ENCODE measurements around the gene KLK6.

Gene KLK6

DNA sequence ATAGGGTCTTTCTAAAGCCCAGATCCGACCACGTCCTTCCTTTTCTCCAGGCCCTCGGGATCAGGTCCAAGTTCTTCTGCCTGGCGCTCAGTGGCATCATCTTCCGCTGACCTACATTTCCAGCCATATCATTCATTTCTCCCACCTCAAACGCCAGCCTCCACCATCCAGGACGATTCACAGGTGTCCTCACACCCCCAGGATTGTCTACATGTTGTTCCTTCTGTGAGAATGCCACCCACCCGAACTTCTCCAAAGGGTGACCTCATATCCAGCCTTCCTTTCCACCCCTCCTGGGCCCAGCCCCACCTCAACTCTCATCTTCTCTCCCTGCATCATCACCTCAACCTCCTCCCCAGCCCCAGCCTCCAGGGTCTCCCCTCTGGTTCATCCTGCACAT, 11.8 kb downstream of the KLK6 start:
- Histone ChIP-seq H3K9me3 (ENCODE audit: control extremely low read depth in 1 of 5, control insufficient read depth in 4 of 5, insufficient read depth in 2 of 5, low read depth in 1 of 5, low read length in 4 of 5) (peaks cover 0 to 4% (median 0%) of the 10 kb centered on the region in 5 experiments), H3K27ac (ENCODE audit: insufficient read depth in 1 of 2, low read depth in 1 of 2, low read length in 2 of 2, poor library complexity in 1 of 2, severe bottlenecking in 2 of 2) (no peak overlapping the region), H3K4me3 (ENCODE audit: control insufficient read depth in 1 of 7, extremely low read depth in 1 of 7, insufficient read depth in 4 of 7, low read depth in 2 of 7, low read length in 6 of 7) (no peak overlapping the region), H3K27me3 (replicated peaks in 2 of 5; ENCODE audit: control insufficient read depth in 4 of 5, insufficient read depth in 5 of 5, low read length in 4 of 5) (peaks cover 0 to 36% (median 2%) of the 10 kb centered on the region in 5 experiments), H3K36me3 (ENCODE audit: control insufficient read depth in 4 of 4, insufficient read depth in 4 of 4, low read length in 3 of 4) (no peaks in the 10 kb centered on the region), H3K4me1 (ENCODE audit: control extremely low read depth in 1 of 4, control insufficient read depth in 4 of 4, insufficient read depth in 4 of 4, low read length in 3 of 4) (no peaks in the 10 kb centered on the region)
- CTCF ChIA-PET = no interaction called here
- 68% methylated on average over 8 of the region's 8 CpGs for WGBS (ENCODE audit: insufficient coverage)
- POLR2A ChIA-PET = no interaction called here
- DNase-seq = no peak

DNA sequence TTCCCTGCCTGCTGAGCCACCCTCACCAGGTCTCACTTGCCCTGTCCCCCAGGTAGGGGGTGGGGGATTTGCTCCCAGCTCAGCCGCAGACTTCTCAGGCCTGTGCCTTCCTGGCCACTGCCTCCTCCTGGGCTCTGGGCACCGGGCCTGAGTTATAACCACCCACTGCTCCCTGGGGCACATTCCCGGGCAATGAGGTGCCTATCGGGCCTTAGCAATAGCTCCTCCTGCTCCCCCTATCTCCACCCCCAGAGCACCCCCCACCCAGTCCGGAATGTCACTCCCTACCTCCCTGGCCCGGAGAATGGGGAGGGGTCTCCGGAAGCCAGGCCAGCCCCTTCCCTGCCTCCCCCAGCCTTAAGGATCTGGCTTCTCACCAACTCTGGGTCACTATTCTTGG, 16.5 kb downstream of the KLK6 start, which contains the start of gene KLK5:
TSS of gene KLK5 (minus strand) at position 129 of the 400 bp plus-strand sequence. CDS start 381 bp downstream, outside the sequence.
- Histone ChIP-seq H3K27me3 (replicated peaks in 2 of 5; ENCODE audit: control insufficient read depth in 4 of 5, insufficient read depth in 5 of 5, low read length in 4 of 5) (peaks cover 0 to 47% (median 2%) of the 10 kb centered on the region in 5 experiments), H3K9me3 (ENCODE audit: control extremely low read depth in 1 of 5, control insufficient read depth in 4 of 5, insufficient read depth in 2 of 5, low read depth in 1 of 5, low read length in 4 of 5) (no peaks in the 10 kb centered on the region), H3K36me3 (ENCODE audit: control insufficient read depth in 4 of 4, insufficient read depth in 4 of 4, low read length in 3 of 4) (no peaks in the 10 kb centered on the region), H3K27ac (ENCODE audit: insufficient read depth in 1 of 2, low read depth in 1 of 2, low read length in 2 of 2, poor library complexity in 1 of 2, severe bottlenecking in 2 of 2) (no peak within 1 kb of the TSS), H3K4me3 (ENCODE audit: control insufficient read depth in 1 of 7, extremely low read depth in 1 of 7, insufficient read depth in 4 of 7, low read depth in 2 of 7, low read length in 6 of 7) (no peak within 1 kb of the TSS), H3K4me1 (ENCODE audit: control extremely low read depth in 1 of 4, control insufficient read depth in 4 of 4, insufficient read depth in 4 of 4, low read length in 3 of 4) (no peaks in the 10 kb centered on the region)
- 21% methylated on average over 7 of the region's 7 CpGs for WGBS (ENCODE audit: insufficient coverage)
- DNase-seq = no peak
- ChIA-PET CTCF (no interaction called here), POLR2A (no interaction called here)

DNA sequence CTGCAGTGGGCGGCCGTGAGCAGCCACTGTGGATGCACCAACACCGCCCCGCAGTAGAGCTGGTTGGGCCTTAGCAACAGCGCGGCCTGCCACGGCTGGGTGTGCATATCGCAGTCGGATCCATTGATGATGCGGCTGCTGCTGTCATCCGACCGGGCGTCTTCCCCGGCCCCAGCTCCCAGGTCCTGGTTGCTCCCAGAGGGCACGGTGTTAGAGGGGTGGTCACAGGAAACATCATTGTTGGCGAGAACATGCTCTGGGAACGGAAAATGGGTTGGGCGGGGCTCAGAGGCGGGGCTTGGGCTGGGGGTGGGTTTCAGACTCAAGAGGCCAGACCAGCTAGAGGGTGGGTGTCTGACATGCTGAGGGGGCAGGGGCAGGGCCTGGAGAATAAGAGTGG, 19.5 kb downstream of the KLK6 start:
- H3K9me3 ChIP-seq (ENCODE audit: control extremely low read depth in 1 of 5, control insufficient read depth in 4 of 5, insufficient read depth in 2 of 5, low read depth in 1 of 5, low read length in 4 of 5) = no peaks in the 10 kb centered on the region
- H3K4me1 ChIP-seq (ENCODE audit: control extremely low read depth in 1 of 4, control insufficient read depth in 4 of 4, insufficient read depth in 4 of 4, low read length in 3 of 4) = no peaks in the 10 kb centered on the region
- ChIA-PET CTCF (no interaction called here), POLR2A (no interaction called here)
- DNase-seq = no peak
- no peak overlapping the region for H3K27ac ChIP-seq (ENCODE audit: insufficient read depth in 1 of 2, low read depth in 1 of 2, low read length in 2 of 2, poor library complexity in 1 of 2, severe bottlenecking in 2 of 2)
- no peak overlapping the region for H3K4me3 ChIP-seq (ENCODE audit: control insufficient read depth in 1 of 7, extremely low read depth in 1 of 7, insufficient read depth in 4 of 7, low read depth in 2 of 7, low read length in 6 of 7)
- 68% methylated on average over 18 of the region's 19 CpGs for WGBS (ENCODE audit: insufficient coverage)
- peaks cover 0 to 45% (median 4%) of the 10 kb centered on the region in 5 experiments for H3K27me3 ChIP-seq (replicated peaks in 2 of 5; ENCODE audit: control insufficient read depth in 4 of 5, insufficient read depth in 5 of 5, low read length in 4 of 5)
- no peaks in the 10 kb centered on the region for H3K36me3 ChIP-seq (ENCODE audit: control insufficient read depth in 4 of 4, insufficient read depth in 4 of 4, low read length in 3 of 4)

DNA sequence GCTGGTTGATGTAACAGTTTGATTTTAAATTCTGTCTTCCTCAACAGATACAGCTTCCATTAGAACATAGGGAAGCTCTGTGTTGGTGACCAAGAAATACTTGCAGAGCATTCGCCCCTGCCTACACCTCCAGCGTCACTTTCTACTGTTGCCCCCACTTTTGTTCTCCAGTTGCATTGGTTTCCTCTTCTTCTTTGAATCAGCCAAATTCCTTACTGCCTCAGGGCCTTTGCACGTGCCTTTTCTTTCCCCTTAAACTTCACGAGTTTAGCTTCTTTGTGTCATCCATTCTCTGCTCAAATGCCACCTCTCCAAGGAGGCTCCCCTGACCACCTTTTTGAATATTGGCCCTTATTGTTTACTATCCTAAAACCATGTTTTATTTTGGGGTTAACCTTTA, 22.3 kb downstream of the KLK6 start:
- no peaks in the 10 kb centered on the region for H3K36me3 ChIP-seq (ENCODE audit: control insufficient read depth in 4 of 4, insufficient read depth in 4 of 4, low read length in 3 of 4)
- H3K4me3 ChIP-seq (ENCODE audit: control insufficient read depth in 1 of 7, extremely low read depth in 1 of 7, insufficient read depth in 4 of 7, low read depth in 2 of 7, low read length in 6 of 7) = no peak overlapping the region
- CTCF ChIA-PET = no interaction called here
- H3K4me1 ChIP-seq (ENCODE audit: control extremely low read depth in 1 of 4, control insufficient read depth in 4 of 4, insufficient read depth in 4 of 4, low read length in 3 of 4) = no peaks in the 10 kb centered on the region
- 87% methylated on average over 4 of the region's 4 CpGs for WGBS (ENCODE audit: insufficient coverage)
- POLR2A ChIA-PET = no interaction called here
- H3K9me3 ChIP-seq (ENCODE audit: control extremely low read depth in 1 of 5, control insufficient read depth in 4 of 5, insufficient read depth in 2 of 5, low read depth in 1 of 5, low read length in 4 of 5) = peaks cover 0 to under 1% (median 0%) of the 10 kb centered on the region in 5 experiments
- no peak overlapping the region for H3K27ac ChIP-seq (ENCODE audit: insufficient read depth in 1 of 2, low read depth in 1 of 2, low read length in 2 of 2, poor library complexity in 1 of 2, severe bottlenecking in 2 of 2)
- no peak for DNase-seq
- H3K27me3 ChIP-seq (replicated peaks in 2 of 5; ENCODE audit: control insufficient read depth in 4 of 5, insufficient read depth in 5 of 5, low read length in 4 of 5) = peaks cover 0 to 24% (median 2%) of the 10 kb centered on the region in 5 experiments

DNA sequence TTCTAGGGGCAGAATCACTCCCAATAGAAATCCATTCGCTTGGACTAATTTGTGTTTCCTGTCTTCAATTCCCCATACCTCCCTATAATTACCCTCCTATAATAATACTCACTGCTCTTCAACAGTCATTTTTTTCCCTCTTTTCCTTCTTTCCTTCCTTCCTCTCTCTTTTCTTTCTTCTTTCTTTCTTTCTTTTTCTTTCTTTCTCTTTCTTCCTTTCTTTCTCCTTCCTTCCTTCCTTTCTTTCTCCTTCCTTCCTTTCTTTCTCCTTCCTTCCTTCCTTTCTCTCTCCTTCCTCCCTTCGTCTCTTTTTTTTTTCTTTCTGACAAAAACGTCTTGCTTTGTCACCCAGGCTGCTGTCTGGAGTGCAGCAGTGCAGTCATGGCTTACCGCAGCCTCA, 24.6 kb downstream of the KLK6 start:
- ChIA-PET CTCF (interaction anchor here (0.6 kb wide), 1 partner anchor 40 kb away, joined by 3 read pairs; no protein-coding TSS in a partner anchor), POLR2A (no interaction called here)
- WGBS (ENCODE audit: insufficient coverage) = 52% methylated on average over 4 of the region's 4 CpGs

DNA sequence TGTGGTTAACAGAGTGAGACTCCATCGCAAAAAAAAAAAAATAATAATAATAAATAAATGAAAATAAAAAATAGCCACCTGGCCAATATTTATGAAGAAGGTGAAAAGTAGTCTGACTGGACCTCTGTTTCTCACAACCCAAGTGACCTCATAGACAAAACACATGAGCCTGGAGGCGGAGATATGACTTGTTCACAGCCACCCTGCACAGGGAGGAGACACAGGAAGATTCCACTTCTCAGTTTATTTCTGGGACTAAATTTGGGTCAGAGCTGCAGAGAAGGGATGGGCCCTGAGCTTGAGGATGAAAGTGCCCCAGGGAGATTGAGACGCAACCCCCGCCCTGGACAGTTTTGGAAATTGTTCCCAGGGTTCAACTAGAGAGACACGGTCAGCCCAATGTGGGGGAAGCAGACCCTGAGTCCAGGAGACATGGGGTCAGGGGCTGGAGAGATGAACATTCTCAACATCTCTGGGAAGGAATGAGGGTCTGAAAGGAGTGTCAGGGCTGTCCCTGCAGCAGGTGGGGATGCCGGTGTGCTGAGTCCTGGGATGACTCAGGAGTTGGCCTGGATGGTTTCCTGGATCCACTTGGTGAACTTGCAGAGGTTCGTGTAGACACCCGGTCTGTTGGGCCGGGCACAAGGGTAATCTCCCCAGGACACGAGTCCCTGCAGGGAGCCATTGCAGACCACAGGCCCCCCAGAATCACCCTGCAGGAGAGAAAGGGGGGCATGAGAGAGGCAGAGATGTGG, 26.1 kb downstream of the KLK6 start:
- H3K36me3 ChIP-seq (ENCODE audit: control insufficient read depth in 4 of 4, insufficient read depth in 4 of 4, low read length in 3 of 4) = no peaks in the 10 kb centered on the region
- DNase-seq = no peak
- 93% methylated on average over 6 of the region's 10 CpGs for WGBS (ENCODE audit: insufficient coverage)
- POLR2A ChIA-PET = no interaction called here
- H3K27ac ChIP-seq (ENCODE audit: insufficient read depth in 1 of 2, low read depth in 1 of 2, low read length in 2 of 2, poor library complexity in 1 of 2, severe bottlenecking in 2 of 2) = no peak overlapping the region
- peaks cover 0 to 12% (median 2%) of the 10 kb centered on the region in 5 experiments for H3K27me3 ChIP-seq (replicated peaks in 2 of 5; ENCODE audit: control insufficient read depth in 4 of 5, insufficient read depth in 5 of 5, low read length in 4 of 5)
- CTCF ChIA-PET = no interaction called here
- no peak overlapping the region for H3K4me3 ChIP-seq (ENCODE audit: control insufficient read depth in 1 of 7, extremely low read depth in 1 of 7, insufficient read depth in 4 of 7, low read depth in 2 of 7, low read length in 6 of 7)
- H3K9me3 ChIP-seq (ENCODE audit: control extremely low read depth in 1 of 5, control insufficient read depth in 4 of 5, insufficient read depth in 2 of 5, low read depth in 1 of 5, low read length in 4 of 5) = peaks cover 0 to 4% (median 0%) of the 10 kb centered on the region in 5 experiments
- H3K4me1 ChIP-seq (ENCODE audit: control extremely low read depth in 1 of 4, control insufficient read depth in 4 of 4, insufficient read depth in 4 of 4, low read length in 3 of 4) = no peaks in the 10 kb centered on the region

More for the DNA sequence above, 24.6 kb downstream of the KLK6 start:
- Histone ChIP-seq H3K9me3 (ENCODE audit: control extremely low read depth in 1 of 5, control insufficient read depth in 4 of 5, insufficient read depth in 2 of 5, low read depth in 1 of 5, low read length in 4 of 5) (peaks cover 0 to 2% (median 0%) of the 10 kb centered on the region in 5 experiments), H3K27me3 (replicated peaks in 2 of 5; ENCODE audit: control insufficient read depth in 4 of 5, insufficient read depth in 5 of 5, low read length in 4 of 5) (peaks cover 0 to 15% (median 2%) of the 10 kb centered on the region in 5 experiments), H3K36me3 (ENCODE audit: control insufficient read depth in 4 of 4, insufficient read depth in 4 of 4, low read length in 3 of 4) (no peaks in the 10 kb centered on the region), H3K27ac (ENCODE audit: insufficient read depth in 1 of 2, low read depth in 1 of 2, low read length in 2 of 2, poor library complexity in 1 of 2, severe bottlenecking in 2 of 2) (no peak overlapping the region), H3K4me3 (ENCODE audit: control insufficient read depth in 1 of 7, extremely low read depth in 1 of 7, insufficient read depth in 4 of 7, low read depth in 2 of 7, low read length in 6 of 7) (no peak overlapping the region), H3K4me1 (ENCODE audit: control extremely low read depth in 1 of 4, control insufficient read depth in 4 of 4, insufficient read depth in 4 of 4, low read length in 3 of 4) (no peaks in the 10 kb centered on the region)
- DNase-seq = no peak

DNA sequence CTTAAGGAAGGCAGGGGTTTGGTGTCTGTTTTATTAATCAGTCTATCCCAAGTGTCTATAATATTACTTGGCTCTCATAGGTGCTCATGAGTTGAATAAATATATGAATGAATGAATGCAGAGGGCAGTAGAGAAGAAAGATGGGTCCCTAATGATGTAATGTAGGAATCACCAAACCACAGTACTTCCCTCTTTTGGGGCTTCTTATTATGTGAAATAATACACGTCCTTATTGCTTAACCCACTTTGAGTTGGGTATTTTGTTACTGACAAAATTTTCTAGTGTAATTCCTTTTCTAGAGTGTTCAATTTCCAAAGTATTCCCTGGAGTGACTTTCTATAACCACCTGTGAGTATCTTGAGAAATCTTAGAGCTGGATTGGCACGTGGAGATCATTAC, 29.8 kb downstream of the KLK6 start:
- DNase-seq = no peak
- H3K4me1 ChIP-seq (ENCODE audit: control extremely low read depth in 1 of 4, control insufficient read depth in 4 of 4, insufficient read depth in 4 of 4, low read length in 3 of 4) = no peaks in the 10 kb centered on the region
- H3K27ac ChIP-seq (ENCODE audit: insufficient read depth in 1 of 2, low read depth in 1 of 2, low read length in 2 of 2, poor library complexity in 1 of 2, severe bottlenecking in 2 of 2) = no peak overlapping the region
- CTCF ChIA-PET = no interaction called here
- peaks cover 0 to 17% (median 0%) of the 10 kb centered on the region in 5 experiments for H3K27me3 ChIP-seq (replicated peaks in 2 of 5; ENCODE audit: control insufficient read depth in 4 of 5, insufficient read depth in 5 of 5, low read length in 4 of 5)
- no CpG with 5 or more reads among the region's 2 CpGs for WGBS (ENCODE audit: insufficient coverage)
- H3K9me3 ChIP-seq (ENCODE audit: control extremely low read depth in 1 of 5, control insufficient read depth in 4 of 5, insufficient read depth in 2 of 5, low read depth in 1 of 5, low read length in 4 of 5) = peaks cover 0 to 4% (median 0%) of the 10 kb centered on the region in 5 experiments
- POLR2A ChIA-PET = no interaction called here
- H3K36me3 ChIP-seq (ENCODE audit: control insufficient read depth in 4 of 4, insufficient read depth in 4 of 4, low read length in 3 of 4) = no peaks in the 10 kb centered on the region
- no peak overlapping the region for H3K4me3 ChIP-seq (ENCODE audit: control insufficient read depth in 1 of 7, extremely low read depth in 1 of 7, insufficient read depth in 4 of 7, low read depth in 2 of 7, low read length in 6 of 7)

Measured in common myeloid progenitor, CD34-positive (primary cell).